HCT116 (cell line): ENCODE results near the gene USP31. TPM values are rescaled to one million over a fixed set of nuclear protein-coding genes. Genes with fewer than 3 reads are reported as not detected.

Source experiments
- ATAC-seq: fragments of 200-7000 bp; cut with Tn5 transposase; 2 replicates; pipeline ENCODE4 v1.9.1; 2020; ENCODE audit warnings: mild to moderate bottlenecking, moderate library complexity
- BruUV-seq: library from RNA; stranded (reverse); fragments of 400-500 nt; replicated peaks from 2 replicates; lab custom pipeline; 2021; lab: Mats Ljungman, UMichigan
- CTCF ChIA-PET: fragments of 300-600 bp; sonication (Branson Sonifier 250); formaldehyde crosslinking; loops from one replicate; lab custom pipeline; 2021; ENCODE audit warnings: antibody characterized with exemption; lab: Charles Lee
- POLR2A ChIA-PET: fragments of 300-600, 350-600 bp; sonication (Branson Sonifier 250); formaldehyde crosslinking; loops from one replicate; lab custom pipeline; 2021; ENCODE audit warnings: antibody characterized with exemption; lab: Charles Lee
- RAD21 ChIA-PET, 2 experiments: fragments of 300-600 bp; sonication (Branson Sonifier 250); formaldehyde crosslinking; loops; one replicate each; lab custom pipeline; 2023; ENCODE audit warnings: low total read pairs in 2 of 2; ENCODE audit not compliant: uncharacterized antibody in 2 of 2, unreplicated experiment in 2 of 2, low non-redundant PET in 1 of 2; lab: Charles Lee
- DNase-seq: peaks from one replicate; pipeline ENCODE4 v3.0.0-alpha.2; 2010; ENCODE audit warnings: low read depth, low spot score
- H2AFZ ChIP-seq: fragments of 200-600 bp; shearing (Covaris generic), sonication (generic); 2 replicates; pipeline ENCODE4 v1.6.1; 2017; ENCODE audit warnings: low read depth, mixed run types, mixed read lengths, antibody characterized with exemption, low read length; ENCODE audit not compliant: poor library complexity, severe bottlenecking
- H3K27ac ChIP-seq: 2 replicates; pipeline ENCODE4 v1.5.1; 2012; ENCODE audit warnings: low read depth, low read length
- H3K27me3 ChIP-seq: fragments of 200-600 bp; sonication (generic); 2 replicates; pipeline ENCODE4 v1.6.1; 2016; ENCODE audit warnings: mixed run types, low read length, mixed read lengths; ENCODE audit not compliant: insufficient read depth
- H3K36me3 ChIP-seq, 2 experiments: fragments of 200-500 bp in 1 of 2; fragments of 200-600 bp in 1 of 2; sonication (Bioruptor generic) in 1 of 2; sonication (generic) in 1 of 2; 2 replicates each; pipeline versions ENCODE4 v1.5.1 to v1.6.1; 2014 to 2016; ENCODE audit warnings: low read length in 2 of 2, inconsistent platforms in 1 of 2, mixed read lengths in 1 of 2, mixed run types in 1 of 2; ENCODE audit not compliant: insufficient read depth in 2 of 2, control insufficient read depth in 1 of 2
- H3K4me1 ChIP-seq, 2 experiments: fragments of 200-600 bp in 1 of 2; sonication (generic) in 1 of 2; 2 replicates each; pipeline versions ENCODE4 v1.5.1 to v1.6.1; 2012 to 2017; ENCODE audit warnings: low read length in 2 of 2, inconsistent platforms in 1 of 2, mild to moderate bottlenecking in 1 of 2, mixed read lengths in 1 of 2, mixed run types in 1 of 2, moderate library complexity in 1 of 2; ENCODE audit not compliant: insufficient read depth in 2 of 2, control insufficient read depth in 1 of 2
- H3K4me2 ChIP-seq: fragments of 200-600 bp; sonication (generic); 2 replicates; pipeline ENCODE4 v1.6.1; 2017; ENCODE audit warnings: mixed run types, low read length, mixed read lengths
- H3K4me3 ChIP-seq, 2 experiments: fragments of 200-600 bp in 1 of 2; sonication (generic) in 1 of 2; replicated peaks in 1 of 2; 2 replicates each; pipeline ENCODE4 v1.5.1; 2011 to 2016; ENCODE audit warnings: low read length in 2 of 2, control low read depth in 1 of 2, low read depth in 1 of 2, mild to moderate bottlenecking in 1 of 2, mixed read lengths in 1 of 2, mixed run types in 1 of 2
- H3K79me2 ChIP-seq: fragments of 200-600 bp; sonication (generic); 2 replicates; pipeline ENCODE4 v1.6.1; 2017; ENCODE audit warnings: mild to moderate bottlenecking, mixed run types, low read length, moderate library complexity, mixed read lengths; ENCODE audit not compliant: insufficient read depth
- H3K9ac ChIP-seq: fragments of 200-600 bp; sonication (generic); 2 replicates; pipeline ENCODE4 v1.6.1; 2016; ENCODE audit warnings: low read length, mixed read lengths
- H3K9me2 ChIP-seq: fragments of 200-600 bp; sonication (generic), shearing (Covaris generic); 2 replicates; pipeline ENCODE4 v1.6.1; 2017; ENCODE audit warnings: mixed run types, mild to moderate bottlenecking, moderate library complexity; ENCODE audit not compliant: insufficient read depth
- H3K9me3 ChIP-seq, 2 experiments: fragments of 200-500 bp in 1 of 2; fragments of 200-600 bp in 1 of 2; sonication (Bioruptor generic) in 1 of 2; sonication (generic) in 1 of 2; 2 replicates each; pipeline ENCODE4 v1.6.1; 2014 to 2017; ENCODE audit warnings: low read length in 2 of 2, mixed read lengths in 2 of 2, inconsistent platforms in 1 of 2, low read depth in 1 of 2, mild to moderate bottlenecking in 1 of 2, mixed run types in 1 of 2, moderate library complexity in 1 of 2; ENCODE audit not compliant: control insufficient read depth in 1 of 2, insufficient read depth in 1 of 2
- H4K20me1 ChIP-seq: fragments of 200-600 bp; sonication (generic), shearing (Covaris generic); 2 replicates; pipeline ENCODE4 v1.6.1; 2017; ENCODE audit warnings: mixed run types, mild to moderate bottlenecking, moderate library complexity; ENCODE audit not compliant: insufficient read depth
- CEBPB ChIP-seq: IDR thresholded peaks from 2 replicates; pipeline ENCODE4 v1.6.1; 2012; ENCODE audit warnings: low read depth
- EGR1 ChIP-seq: IDR thresholded peaks from 2 replicates; pipeline ENCODE4 v1.6.1; 2012; ENCODE audit warnings: low read depth
- ELF1 ChIP-seq: IDR thresholded peaks from 2 replicates; pipeline ENCODE4 v1.6.1; 2012; ENCODE audit warnings: low read depth, borderline replicate concordance
- EZH2phosphoT487 ChIP-seq: fragments of 200-600 bp; IDR thresholded peaks from 2 replicates; pipeline ENCODE4 v1.6.1; 2018; ENCODE audit warnings: antibody characterized with exemption, borderline replicate concordance
- FOSL1 ChIP-seq: IDR thresholded peaks from 2 replicates; pipeline ENCODE4 v1.6.1; 2012; ENCODE audit warnings: low read depth
- POLR2A ChIP-seq: IDR thresholded peaks from 2 replicates; pipeline ENCODE4 v1.7.0; 2011; ENCODE audit warnings: borderline replicate concordance; ENCODE audit not compliant: insufficient read depth, insufficient read length; ENCODE audit errors: extremely low read depth
- POLR2AphosphoS5 ChIP-seq: IDR thresholded peaks from 2 replicates; pipeline ENCODE4 v1.6.1; 2011; ENCODE audit warnings: mild to moderate bottlenecking, low read depth, low read length, moderate library complexity
- RAD21 ChIP-seq: IDR thresholded peaks from 2 replicates; pipeline ENCODE4 v1.6.1; 2012; ENCODE audit warnings: low read depth, mild to moderate bottlenecking
- SIN3A ChIP-seq: IDR thresholded peaks from 2 replicates; pipeline ENCODE4 v1.6.1; 2012; ENCODE audit warnings: low read depth
- SP1 ChIP-seq: IDR thresholded peaks from 2 replicates; pipeline ENCODE4 v1.6.1; 2012; ENCODE audit warnings: low read depth
- SRF ChIP-seq: IDR thresholded peaks from 2 replicates; pipeline ENCODE4 v1.6.1; 2012; ENCODE audit warnings: low read depth
- TCF7L2 ChIP-seq: IDR thresholded peaks from 2 replicates; pipeline ENCODE4 v1.7.0; 2011; ENCODE audit warnings: borderline replicate concordance, inconsistent platforms; ENCODE audit not compliant: insufficient read depth, insufficient read length; ENCODE audit errors: extremely low read depth
- ZNF274 ChIP-seq: fragments of 200-500 bp; sonication (Bioruptor generic); IDR thresholded peaks from 2 replicates; pipeline ENCODE4 v1.6.1; 2014; ENCODE audit warnings: mild to moderate bottlenecking, low read depth, low read length, inconsistent platforms
- intact Hi-C: fragments of 100-400 bp; cut with micrococcal nuclease; formaldehyde crosslinking; loops from 2 replicates; pipeline ENCODE4 v1.10.0; 2022
- total RNA-seq: library from RNA; stranded (reverse); gene quantifications from one replicate; pipeline ENCODE4 v1.2.1, GENCODE V29; 2021; ENCODE audit not compliant: unreplicated experiment
- TF ChIP-seq, protein P1 (sequence below): IDR thresholded peaks from 2 replicates; pipeline ENCODE4 v1.6.1; 2012
- TF ChIP-seq, protein P2 (sequence below): IDR thresholded peaks from 2 replicates; pipeline ENCODE4 v1.6.1; 2012; ENCODE audit warnings: low read depth

USP31 gene
- total RNA-seq, 1 experiment from 2014 or later: 12.2 TPM

DNA sequence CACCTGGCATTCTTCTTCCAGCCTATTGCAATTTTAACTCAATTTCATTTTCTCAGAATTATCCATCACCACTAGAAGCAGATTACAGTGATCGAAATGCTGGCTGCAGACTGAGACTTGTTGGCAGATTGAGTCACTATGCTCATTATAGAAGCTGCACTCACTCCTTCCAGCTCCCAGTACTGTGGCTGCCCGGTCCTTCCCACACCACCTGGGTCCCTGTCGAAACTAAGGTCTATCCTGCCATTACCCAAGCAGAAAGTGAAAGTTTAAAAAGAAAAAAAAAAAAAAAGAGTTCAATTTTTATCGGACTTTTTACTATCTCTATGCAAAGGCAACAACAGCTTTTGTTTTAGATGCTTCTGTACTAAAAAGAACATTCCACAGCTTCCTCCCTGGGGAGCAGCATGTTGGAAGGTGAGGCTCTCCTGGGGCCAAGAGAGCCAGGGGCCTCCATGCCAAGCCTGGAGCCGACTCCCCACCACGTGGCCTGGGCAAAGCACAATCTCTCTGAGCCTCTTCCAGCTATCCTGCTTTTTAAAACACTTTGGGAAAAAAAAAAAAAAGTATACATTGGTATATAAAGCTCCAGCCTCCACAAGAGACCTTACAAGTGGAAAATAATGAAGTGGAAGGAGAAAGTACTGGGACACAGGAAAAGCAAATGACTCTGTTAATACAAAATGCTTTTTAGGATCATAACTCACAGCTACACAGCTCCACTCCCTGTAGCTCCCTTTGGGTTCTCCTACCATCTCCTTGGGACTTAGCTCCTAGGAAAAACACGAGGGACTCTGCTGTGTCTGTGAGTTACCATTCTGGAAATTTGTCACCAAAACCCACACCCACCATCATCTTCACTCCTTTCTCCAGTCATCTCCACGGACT lies 77.8 kb downstream of the USP31 start:
- Histone ChIP-seq H3K9me2 (no peaks in the 10 kb centered on the region), H2AFZ (no peak overlapping the region), H3K4me2 (no peak overlapping the region), H3K79me2 (no peaks in the 10 kb centered on the region; the same call in 1 of the 2 replicates), H3K36me3 (peaks cover 12 to 13% of the 10 kb centered on the region in 2 experiments; a peak in 3 of 4 replicates), H3K27ac (no peak overlapping the region), H3K9me3 (no peaks in the 10 kb centered on the region), H3K9ac (no peak overlapping the region), H3K4me3 (no peak overlapping the region), H3K4me1 (no peaks in the 10 kb centered on the region), H3K27me3 (no peaks in the 10 kb centered on the region), H4K20me1 (no peaks in the 10 kb centered on the region)
- TF ChIP-seq EZH2phosphoT487 (no peak), FOSL1 (no peak), SP1 (no peak), ELF1 (no peak), RAD21 (no peak), POLR2AphosphoS5 (no peak), TCF7L2 (no peak), SRF (no peak), SIN3A (no peak), POLR2A (no peak), EGR1 (no peak), CEBPB (no peak), ZNF274 (no peak)
- TF ChIP-seq, protein P1, sequence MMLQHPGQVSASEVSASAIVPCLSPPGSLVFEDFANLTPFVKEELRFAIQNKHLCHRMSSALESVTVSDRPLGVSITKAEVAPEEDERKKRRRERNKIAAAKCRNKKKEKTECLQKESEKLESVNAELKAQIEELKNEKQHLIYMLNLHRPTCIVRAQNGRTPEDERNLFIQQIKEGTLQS: no peak
- TF ChIP-seq, protein P2, sequence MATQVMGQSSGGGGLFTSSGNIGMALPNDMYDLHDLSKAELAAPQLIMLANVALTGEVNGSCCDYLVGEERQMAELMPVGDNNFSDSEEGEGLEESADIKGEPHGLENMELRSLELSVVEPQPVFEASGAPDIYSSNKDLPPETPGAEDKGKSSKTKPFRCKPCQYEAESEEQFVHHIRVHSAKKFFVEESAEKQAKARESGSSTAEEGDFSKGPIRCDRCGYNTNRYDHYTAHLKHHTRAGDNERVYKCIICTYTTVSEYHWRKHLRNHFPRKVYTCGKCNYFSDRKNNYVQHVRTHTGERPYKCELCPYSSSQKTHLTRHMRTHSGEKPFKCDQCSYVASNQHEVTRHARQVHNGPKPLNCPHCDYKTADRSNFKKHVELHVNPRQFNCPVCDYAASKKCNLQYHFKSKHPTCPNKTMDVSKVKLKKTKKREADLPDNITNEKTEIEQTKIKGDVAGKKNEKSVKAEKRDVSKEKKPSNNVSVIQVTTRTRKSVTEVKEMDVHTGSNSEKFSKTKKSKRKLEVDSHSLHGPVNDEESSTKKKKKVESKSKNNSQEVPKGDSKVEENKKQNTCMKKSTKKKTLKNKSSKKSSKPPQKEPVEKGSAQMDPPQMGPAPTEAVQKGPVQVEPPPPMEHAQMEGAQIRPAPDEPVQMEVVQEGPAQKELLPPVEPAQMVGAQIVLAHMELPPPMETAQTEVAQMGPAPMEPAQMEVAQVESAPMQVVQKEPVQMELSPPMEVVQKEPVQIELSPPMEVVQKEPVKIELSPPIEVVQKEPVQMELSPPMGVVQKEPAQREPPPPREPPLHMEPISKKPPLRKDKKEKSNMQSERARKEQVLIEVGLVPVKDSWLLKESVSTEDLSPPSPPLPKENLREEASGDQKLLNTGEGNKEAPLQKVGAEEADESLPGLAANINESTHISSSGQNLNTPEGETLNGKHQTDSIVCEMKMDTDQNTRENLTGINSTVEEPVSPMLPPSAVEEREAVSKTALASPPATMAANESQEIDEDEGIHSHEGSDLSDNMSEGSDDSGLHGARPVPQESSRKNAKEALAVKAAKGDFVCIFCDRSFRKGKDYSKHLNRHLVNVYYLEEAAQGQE: no peak
- intact Hi-C loops: no loop called here
- POLR2A ChIA-PET: no interaction called here
- CTCF ChIA-PET: interaction anchor here (1.3 kb wide), 1 partner anchor 10 kb away, joined by 3 read pairs; no protein-coding TSS in a partner anchor
- BruUV-seq: no TSS peak
- ATAC-seq (no peak), DNase-seq (no peak)
- RAD21 ChIA-PET: no interaction called here
